GM21825 (cell line): Measurements from ENCODE around the gene MARK4.
"Not testable (repeated sequence)": the region's sequence is repeated elsewhere in the genome, so short reads cannot be mapped to it uniquely, and the experiment has no call there.

Experiments used
- ATAC-seq: cut with Tn5 transposase; IDR thresholded peaks from one replicate; pipeline ENCODE4 v1.9.1; 2021; ENCODE audit warnings: mild to moderate bottlenecking, moderate library complexity; ENCODE audit not compliant: unreplicated experiment

The MARK4 gene

GRCh38 chr19:45304141-45304926 is 53.3 kb downstream of the MARK4 start:
- ATAC-seq: no peak

- ATAC-seq: no peak
Measured at GRCh38 chr19:45305007-45305406, 53.9 kb downstream of the MARK4 start.

- no peak for ATAC-seq
Measured at GRCh38 chr19:45305421-45305820, 54.4 kb downstream of the MARK4 start.

- no peak for ATAC-seq
Measured at GRCh38 chr19:45306040-45306439, 55.0 kb downstream of the MARK4 start.

GRCh38 chr19:45306518-45307027 is 55.5 kb downstream of the MARK4 start:
- no peak for ATAC-seq

GRCh38 chr19:45307361-45307760 is 56.3 kb downstream of the MARK4 start:
- ATAC-seq: no peak

GRCh38 chr19:45309322-45309721 is 58.3 kb downstream of the MARK4 start:
- not testable (repeated sequence) for ATAC-seq

GRCh38 chr19:45311621-45312020 is 60.5 kb downstream of the MARK4 start:
- no peak for ATAC-seq

- not testable (repeated sequence) for ATAC-seq
Measured at GRCh38 chr19:45312285-45312684, 61.2 kb downstream of the MARK4 start.

GRCh38 chr19:45314708-45315245 is 63.7 kb downstream of the MARK4 start:
- no peak for ATAC-seq

GRCh38 chr19:45315304-45315703 is 64.2 kb downstream of the MARK4 start:
- ATAC-seq: no peak

- no peak for ATAC-seq
Measured at GRCh38 chr19:45320997-45321775, 70.1 kb downstream of the MARK4 start.

GRCh38 chr19:45321848-45322247 is 70.8 kb downstream of the MARK4 start:
- no peak for ATAC-seq

GRCh38 chr19:45322311-45322710 is 71.2 kb downstream of the MARK4 start:
- ATAC-seq: no peak

GRCh38 chr19:45322744-45323281 is 71.7 kb downstream of the MARK4 start, which contains the start of gene CKM:
CKM (minus strand) TSS chr19:45322875; CDS start chr19:45319713, 3,162 bp downstream.
- no peak for ATAC-seq

- no peak for ATAC-seq
Measured at GRCh38 chr19:45323671-45324081, 72.6 kb downstream of the MARK4 start.

GRCh38 chr19:45324349-45324907 is 73.4 kb downstream of the MARK4 start:
- ATAC-seq: no peak

- ATAC-seq: no peak
Measured at GRCh38 chr19:45327404-45328143, 76.5 kb downstream of the MARK4 start.

- no peak for ATAC-seq
Measured at GRCh38 chr19:45331411-45331810, 80.3 kb downstream of the MARK4 start.

GRCh38 chr19:45333609-45334303 is 82.7 kb downstream of the MARK4 start:
- ATAC-seq: no peak
